Erythroblast (primary cell): Measurements from ENCODE around the gene RERE.

Experiments
- GATA1 ChIP-seq: IDR thresholded peaks from 2 replicates; pipeline ENCODE4 v1.6.1; 2011; ENCODE audit warnings: low read depth, mild to moderate bottlenecking, control low read depth, low read length, moderate library complexity
- POLR2A ChIP-seq: IDR thresholded peaks from 2 replicates; pipeline ENCODE4 v1.6.1; 2011; ENCODE audit warnings: mild to moderate bottlenecking, low read length

GRCh38 chr1:8796812-8797211 lies 20.6 kb downstream of the RERE start:
- TF ChIP-seq POLR2A (no peak), GATA1 (no peak)
